Measurements from ENCODE around the gene MYBPC2.
"Not testable (repeated sequence)": the region's sequence is repeated elsewhere in the genome, so short reads cannot be mapped to it uniquely, and the experiment has no call there.

MYBPC2 gene

GRCh38 chr19:50460161-50460765 lies 27.6 kb downstream of the MYBPC2 start:
- no peak for DNase-seq

GRCh38 chr19:50461066-50461875 lies 28.6 kb downstream of the MYBPC2 start:
- peak; percentile 70 for DNase-seq

GRCh38 chr19:50462970-50463369 lies 30.3 kb downstream of the MYBPC2 start:
- DNase-seq, result no peak

- DNase-seq, result no peak
Observed at GRCh38 chr19:50464348-50464747, 31.7 kb downstream of the MYBPC2 start.

GRCh38 chr19:50465000-50465399 lies 32.3 kb downstream of the MYBPC2 start:
- DNase-seq, result no peak

GRCh38 chr19:50465986-50466705 lies 33.5 kb downstream of the MYBPC2 start:
- DNase-seq, result peak; percentile 81

- DNase-seq, result no peak
Observed at GRCh38 chr19:50466706-50467039, 34.0 kb downstream of the MYBPC2 start.

- DNase-seq, result no peak
Observed at GRCh38 chr19:50467566-50467965, 34.9 kb downstream of the MYBPC2 start.

- DNase-seq, result no peak
Observed at GRCh38 chr19:50468818-50469217, 36.1 kb downstream of the MYBPC2 start.

- not testable (repeated sequence) for DNase-seq
Observed at GRCh38 chr19:50473336-50473735, 40.6 kb downstream of the MYBPC2 start.

- DNase-seq, result no peak
Observed at GRCh38 chr19:50475101-50475568, 42.4 kb downstream of the MYBPC2 start.

- DNase-seq, result no peak
Observed at GRCh38 chr19:50475736-50476223, 43.1 kb downstream of the MYBPC2 start.

GRCh38 chr19:50476224-50476906 lies 43.7 kb downstream of the MYBPC2 start, which contains the start of the genes EMC10 and GARIN5A:
Gene EMC10 (plus strand): TSS chr19:50476507. CDS start chr19:50476545, 38 bp downstream.
Gene GARIN5A (minus strand): TSS chr19:50476848. CDS start chr19:50476388, 460 bp downstream.
- peak; percentile 95 for DNase-seq

GRCh38 chr19:50476907-50477238 lies 44.2 kb downstream of the MYBPC2 start:
- no peak for DNase-seq

- DNase-seq, result no peak
Observed at GRCh38 chr19:50477751-50478515, 45.2 kb downstream of the MYBPC2 start.

- no peak for DNase-seq
Observed at GRCh38 chr19:50478901-50479715, 46.4 kb downstream of the MYBPC2 start.

- no peak for DNase-seq
Observed at GRCh38 chr19:50479761-50480251, 47.1 kb downstream of the MYBPC2 start.

GRCh38 chr19:50480281-50481111 lies 47.8 kb downstream of the MYBPC2 start:
- no peak for DNase-seq

GRCh38 chr19:50481351-50482149 lies 48.9 kb downstream of the MYBPC2 start:
- DNase-seq, result no peak

Data from right hindlimb (tissue), 1 donor.